K562 treated with DMSO at 1 percent for 24 hours (cell line): ENCODE measurements around the gene ABHD11. TPM values are rescaled to one million over a fixed set of nuclear protein-coding genes. Genes with fewer than 3 reads are reported as not detected.

Source experiments
- total RNA-seq: library from RNA; unstranded; fragments of 300-600 nt; gene quantifications from 2 replicates; pipeline ENCODE4 v1.2.3, GENCODE V29; 2022; ENCODE audit warnings: low read depth; ENCODE audit not compliant: insufficient read depth

Gene ABHD11, protein sequence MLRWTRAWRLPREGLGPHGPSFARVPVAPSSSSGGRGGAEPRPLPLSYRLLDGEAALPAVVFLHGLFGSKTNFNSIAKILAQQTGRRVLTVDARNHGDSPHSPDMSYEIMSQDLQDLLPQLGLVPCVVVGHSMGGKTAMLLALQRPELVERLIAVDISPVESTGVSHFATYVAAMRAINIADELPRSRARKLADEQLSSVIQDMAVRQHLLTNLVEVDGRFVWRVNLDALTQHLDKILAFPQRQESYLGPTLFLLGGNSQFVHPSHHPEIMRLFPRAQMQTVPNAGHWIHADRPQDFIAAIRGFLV
- 23.5 and 24.1 TPM in 2 replicates for total RNA-seq

DNA sequence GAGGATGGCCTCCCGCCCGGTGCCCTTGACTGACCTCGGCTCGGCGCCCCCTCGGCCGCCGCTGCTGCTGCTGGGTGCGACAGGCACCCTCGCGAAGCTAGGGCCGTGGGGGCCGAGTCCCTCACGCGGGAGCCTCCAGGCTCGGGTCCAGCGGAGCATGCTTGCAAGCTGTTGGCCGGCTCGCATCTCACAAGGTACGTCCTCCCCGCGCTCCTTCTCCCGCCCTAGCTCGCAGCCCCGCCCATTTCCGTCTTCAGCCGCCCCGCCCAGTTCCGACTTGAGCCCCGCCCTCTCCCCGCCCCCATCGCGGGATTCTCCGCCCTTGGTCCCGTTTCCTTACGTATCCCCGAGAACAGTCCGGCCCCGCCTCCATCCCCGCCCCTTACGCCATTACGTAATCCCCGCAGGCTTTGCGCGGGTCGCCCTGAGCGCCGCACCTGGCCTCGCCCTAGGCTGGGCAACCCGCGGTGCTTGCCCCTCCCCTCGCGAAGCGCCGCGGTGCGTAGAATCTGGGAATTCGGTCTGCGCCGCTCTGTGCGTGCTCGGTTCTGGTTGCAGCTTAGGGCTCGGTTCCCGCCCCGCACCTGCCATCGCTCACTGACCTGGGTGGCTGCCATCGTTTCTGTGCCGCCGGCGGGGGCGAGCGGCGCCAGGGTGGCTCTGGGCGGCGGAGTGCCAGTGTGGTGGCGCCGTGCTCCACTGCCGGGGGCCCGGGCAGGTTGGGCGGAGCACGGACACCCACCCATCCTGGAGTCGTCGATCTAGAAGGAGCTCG lies at the start of gene ABHD11:
ABHD11 (minus strand) TSS at position 191 of the 775 bp plus-strand sequence; CDS start at position 159, 32 bp downstream.

DNA sequence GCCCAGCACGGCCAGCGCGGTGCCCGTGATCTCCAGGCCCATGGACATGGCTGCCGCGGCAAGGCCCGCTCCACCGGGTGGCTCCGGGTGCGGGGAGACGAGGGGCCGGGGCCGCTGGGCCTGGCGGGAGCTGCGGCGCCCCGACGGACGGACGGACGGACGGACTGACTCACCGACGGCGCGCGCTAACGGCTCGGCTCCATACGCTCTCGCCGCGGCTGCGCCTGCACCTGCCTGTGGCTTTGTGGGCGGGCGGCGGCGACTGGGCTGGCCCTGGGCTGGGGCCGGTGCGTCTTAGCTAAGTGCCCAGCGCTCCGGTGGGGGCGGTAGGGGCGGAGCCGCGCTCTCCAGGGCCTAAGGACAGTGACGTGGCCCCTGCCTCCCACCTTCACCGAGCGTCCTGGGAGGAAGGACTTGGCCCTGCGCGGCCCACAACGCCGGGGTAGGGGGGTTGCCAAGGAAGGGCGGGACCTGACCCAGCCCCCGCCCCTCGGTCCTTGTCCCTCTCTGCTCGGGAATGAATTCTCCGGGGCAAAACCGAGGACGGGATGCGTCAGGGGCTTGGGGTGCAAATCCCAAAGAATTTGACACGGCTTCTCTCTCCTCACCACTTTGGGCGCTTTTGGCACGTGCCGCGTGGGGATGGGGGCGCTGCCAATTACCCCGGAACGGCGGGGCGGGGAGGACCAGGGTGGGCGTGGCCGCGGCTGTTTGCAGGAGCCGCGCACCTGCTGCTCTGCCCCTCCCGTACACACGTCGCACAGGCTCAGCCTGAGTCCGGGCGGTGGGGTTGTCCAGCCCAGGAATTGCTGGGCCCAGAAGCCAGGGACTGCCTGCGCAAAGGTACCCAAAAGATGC lies 31.6 kb upstream of the ABHD11 start, which contains the start of gene CLDN3:
CLDN3 (minus strand) TSS at position 269 of the 858 bp plus-strand sequence; CDS start at position 48, 221 bp downstream.

DNA sequence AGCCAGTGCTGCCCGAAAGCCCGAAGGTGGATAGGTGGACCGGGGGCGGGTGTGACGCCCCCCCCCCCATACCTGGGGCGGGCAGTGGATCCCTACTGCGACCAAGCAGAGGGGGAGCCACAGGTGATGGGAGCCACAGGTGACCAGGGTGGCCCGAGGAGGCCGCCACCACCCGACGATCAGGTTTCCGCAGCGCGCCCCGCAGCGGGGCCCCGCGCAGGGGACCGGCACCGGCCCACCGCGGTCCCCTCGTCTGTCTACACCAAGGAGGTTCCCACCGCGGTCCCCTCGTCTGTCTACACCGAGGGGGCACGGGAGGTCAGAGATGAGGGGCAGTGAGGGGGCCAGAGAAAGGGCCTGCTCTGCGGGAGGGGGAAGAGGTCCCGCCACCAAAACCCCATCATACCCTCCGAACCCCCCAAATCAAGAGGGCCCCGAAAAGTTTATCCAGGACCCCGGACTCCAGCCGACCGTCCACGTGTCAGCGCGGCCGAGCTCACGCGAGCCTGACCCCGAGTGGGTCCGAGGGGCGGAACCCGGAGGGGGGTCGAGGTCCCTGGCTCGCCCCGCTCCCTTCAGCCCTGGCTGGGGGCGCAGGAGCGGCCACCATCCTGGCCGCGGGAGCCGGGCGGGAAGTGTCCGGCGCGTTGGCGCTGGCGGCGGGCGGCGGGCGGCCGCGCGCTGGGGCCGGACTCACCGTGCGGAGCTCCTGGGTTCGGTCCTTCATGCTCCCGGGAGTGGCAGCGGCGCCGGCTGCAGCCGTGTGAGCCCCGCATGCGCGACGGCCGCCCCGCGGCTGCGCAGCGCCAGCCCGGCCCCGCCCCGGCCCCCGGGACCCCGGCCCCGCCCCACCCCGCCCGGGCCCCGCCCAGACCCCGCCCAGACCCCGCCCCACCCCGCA lies 19.4 kb downstream of the ABHD11 start, which contains the start of gene STX1A:
STX1A (minus strand) TSS at position 765 of the 901 bp plus-strand sequence; CDS start at position 727, 38 bp downstream.

Other genes with a start within 250 kb of the ABHD11 start
- gene BAZ1B, start 216.5 kb downstream of the ABHD11 start, total RNA-seq, result 56.9 and 63.3 TPM in 2 replicates
- 95.2 and 104 TPM in 2 replicates for gene BCL7B, start 181.1 kb downstream of the ABHD11 start, total RNA-seq
- 81.6 and 88.0 TPM in 2 replicates for gene TBL2, start 160.2 kb downstream of the ABHD11 start, total RNA-seq
- 26.1 and 30.0 TPM in 2 replicates for gene MLXIPL, start 114.3 kb downstream of the ABHD11 start, total RNA-seq
- 2.7 and 4.3 TPM in 2 replicates for gene VPS37D, start 71.0 kb downstream of the ABHD11 start, total RNA-seq
- 7.5 and 8.2 TPM in 2 replicates for gene DNAJC30, start 55.3 kb downstream of the ABHD11 start, total RNA-seq
- gene BUD23, start 55.2 kb downstream of the ABHD11 start, total RNA-seq, result 116 and 120 TPM in 2 replicates
- gene STX1A, start 19.1 kb downstream of the ABHD11 start, total RNA-seq, result 11.9 and 16.2 TPM in 2 replicates
- not detected in 2 replicates for gene CLDN3, start 31.5 kb upstream of the ABHD11 start, total RNA-seq
- 0.13 and 0.28 TPM in 2 replicates for gene CLDN4, start 92.2 kb upstream of the ABHD11 start, total RNA-seq
- gene METTL27, start 103.7 kb upstream of the ABHD11 start, total RNA-seq, result 0.78 and 1.8 TPM in 2 replicates
- not detected in 2 replicates for gene TMEM270, start 122.4 kb upstream of the ABHD11 start, total RNA-seq